ENCODE measurements around the gene SLC35E1.

Gene SLC35E1

DNA sequence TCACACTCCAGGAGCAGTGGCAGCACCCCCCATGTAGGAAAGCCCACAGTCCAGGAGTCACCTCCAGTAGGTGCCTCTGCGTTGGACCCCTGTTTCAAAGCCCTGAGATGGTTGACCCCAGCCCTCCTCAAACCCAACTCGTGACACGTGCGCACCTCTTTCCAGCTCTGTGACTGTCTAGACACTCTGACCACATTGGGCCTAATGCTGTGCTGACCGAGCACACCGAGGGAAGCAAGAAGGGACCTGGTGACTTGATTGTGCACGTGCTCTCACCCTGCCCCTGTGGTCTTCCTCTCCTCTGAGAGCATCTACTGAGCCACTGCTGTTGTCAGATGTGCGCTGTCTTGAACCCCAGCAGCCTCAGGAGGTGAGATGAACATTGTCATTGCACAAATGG, 22.9 kb upstream of the SLC35E1 start:
- DNase-seq, result no peak

DNA sequence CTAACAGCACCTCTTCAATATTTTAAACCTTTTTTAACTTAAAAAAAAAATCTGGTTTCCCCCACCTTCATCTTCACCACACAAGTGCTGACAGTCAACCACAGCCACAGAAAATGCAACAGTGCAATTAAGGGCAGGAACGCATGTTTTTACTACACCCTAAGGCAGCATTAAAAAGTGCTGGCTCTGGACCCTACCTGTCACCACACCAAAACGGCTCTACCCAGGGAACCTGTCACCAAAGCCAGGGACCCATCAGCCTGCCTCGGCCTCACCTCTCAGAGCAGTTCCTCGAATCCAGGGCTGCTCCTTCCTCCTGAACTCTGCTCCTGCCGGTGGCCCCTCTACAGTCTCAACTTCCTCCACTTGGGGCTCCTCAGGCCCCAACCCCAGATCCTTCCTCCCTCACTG, 22.5 kb upstream of the SLC35E1 start:
- DNase-seq, result no peak

- no peak for DNase-seq
These were observed 21.9 kb upstream of the SLC35E1 start for GRCh38 chr19:16594131-16594586.

- no peak for DNase-seq
These were observed 21.0 kb upstream of the SLC35E1 start for GRCh38 chr19:16593181-16593580.

DNA sequence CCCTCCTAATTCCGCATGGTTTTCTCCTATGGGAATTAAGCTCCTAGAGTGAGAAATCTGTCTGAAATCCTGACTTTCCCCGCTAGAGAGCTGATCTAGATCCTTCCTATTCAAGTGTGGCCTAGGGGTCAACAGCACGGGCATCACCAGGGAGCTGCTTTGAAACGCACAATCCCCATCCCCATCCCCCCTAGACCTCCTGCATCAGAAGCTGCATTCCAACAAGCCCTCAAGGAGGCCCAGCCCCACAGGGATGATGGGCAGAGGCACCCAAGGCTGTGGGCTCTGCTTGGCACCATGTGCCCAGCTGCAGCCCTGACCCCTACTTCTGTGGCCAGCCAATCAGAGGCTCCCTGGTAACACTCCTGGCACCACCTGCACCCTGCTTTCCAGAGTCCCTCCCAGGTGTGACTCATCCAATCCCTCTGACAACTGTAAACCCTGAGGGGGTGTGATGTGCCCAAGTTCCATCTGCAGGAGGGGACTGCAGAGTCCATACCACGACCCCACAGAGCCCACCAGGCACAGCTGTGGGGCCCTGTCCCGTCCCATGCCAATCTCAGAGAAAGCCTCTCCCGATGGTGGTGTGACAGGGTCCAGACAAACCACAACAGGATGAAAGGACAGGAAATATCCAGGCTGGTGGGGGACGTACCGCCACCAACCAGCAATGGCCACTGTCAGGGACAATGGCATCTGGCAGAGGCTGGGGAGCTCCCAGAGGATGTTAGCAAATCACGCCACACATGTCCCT, 19.8 kb upstream of the SLC35E1 start:
- no peak for DNase-seq

DNA sequence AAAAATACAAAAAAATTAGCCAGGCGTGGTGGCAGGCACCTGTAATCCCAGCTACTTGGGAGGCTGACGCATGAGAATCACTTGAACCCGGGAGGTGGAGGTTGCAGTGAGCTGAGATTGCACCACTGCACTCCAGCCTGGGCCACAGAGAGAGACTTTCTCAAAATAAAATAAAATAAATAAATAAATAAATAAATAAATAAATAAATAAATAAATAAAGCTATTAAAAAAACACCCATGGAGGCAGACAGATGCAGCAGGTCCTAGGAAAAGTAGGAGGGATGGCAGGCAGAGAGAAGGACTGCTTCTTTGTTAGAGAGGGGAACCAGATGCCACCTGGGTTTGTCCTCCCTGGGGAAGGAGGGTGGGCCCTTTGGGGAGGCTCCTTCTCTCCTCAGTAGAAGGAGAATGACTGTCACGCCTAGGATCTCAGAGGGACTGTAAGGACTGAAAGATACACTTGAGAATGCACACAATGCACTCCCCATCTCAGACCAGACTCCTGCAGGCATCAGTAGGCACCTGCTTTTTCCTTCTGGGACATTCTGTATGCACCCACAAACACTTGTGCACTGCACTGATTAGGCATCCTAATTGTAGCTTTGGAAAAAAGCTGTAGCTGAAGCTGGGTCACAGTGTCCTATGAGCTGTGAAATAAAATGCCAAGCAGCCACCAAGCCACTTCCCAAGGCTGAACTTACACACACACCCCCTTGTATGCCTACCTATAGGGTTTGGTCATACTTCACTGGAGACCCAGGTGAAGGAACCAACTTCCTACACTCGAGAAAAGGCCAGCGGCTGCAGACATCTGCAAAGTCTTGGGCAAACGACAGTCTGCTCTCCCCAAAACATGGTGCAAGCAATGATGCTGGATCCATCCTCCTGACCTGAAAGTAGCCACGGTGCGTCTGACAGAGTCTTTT, 18.9 kb upstream of the SLC35E1 start:
- DNase-seq, result no peak

- no peak for DNase-seq
These were observed 17.7 kb upstream of the SLC35E1 start for GRCh38 chr19:16589917-16590316.

DNA sequence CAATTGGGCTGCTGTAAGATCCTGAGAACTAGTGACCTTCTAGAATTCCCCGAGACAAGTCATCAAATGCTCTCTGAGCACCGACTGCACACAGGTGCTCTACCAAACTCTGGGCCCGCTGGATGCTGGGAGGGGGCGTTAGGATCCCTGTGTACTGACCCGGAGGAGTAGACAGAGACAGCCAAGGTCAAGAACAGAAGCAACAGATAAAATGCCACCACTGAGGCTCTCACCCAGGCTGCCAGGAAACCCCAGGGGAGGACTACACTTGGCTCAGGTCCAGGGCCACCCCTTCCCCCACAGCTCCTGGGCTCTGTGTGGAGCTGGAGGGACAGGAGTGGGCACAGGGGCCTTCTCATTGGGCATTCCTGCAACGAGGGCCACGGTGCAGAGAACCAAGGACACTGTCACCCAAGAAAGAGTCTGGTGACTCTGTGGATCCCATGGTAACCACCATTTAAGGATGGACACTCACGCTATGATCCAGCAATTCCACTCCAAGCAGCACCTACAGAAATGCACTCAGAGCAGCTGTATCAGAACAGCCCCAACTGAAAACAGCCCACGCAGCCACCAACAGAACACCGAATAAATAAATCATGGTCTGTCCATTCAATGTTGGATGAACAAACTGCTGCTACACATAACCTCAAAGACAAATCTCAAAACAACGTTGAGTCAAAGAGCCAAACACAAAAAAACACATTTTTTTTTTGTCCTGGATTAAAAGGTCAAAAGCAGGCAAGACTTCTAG, 16.8 kb upstream of the SLC35E1 start:
- no peak for DNase-seq

DNA sequence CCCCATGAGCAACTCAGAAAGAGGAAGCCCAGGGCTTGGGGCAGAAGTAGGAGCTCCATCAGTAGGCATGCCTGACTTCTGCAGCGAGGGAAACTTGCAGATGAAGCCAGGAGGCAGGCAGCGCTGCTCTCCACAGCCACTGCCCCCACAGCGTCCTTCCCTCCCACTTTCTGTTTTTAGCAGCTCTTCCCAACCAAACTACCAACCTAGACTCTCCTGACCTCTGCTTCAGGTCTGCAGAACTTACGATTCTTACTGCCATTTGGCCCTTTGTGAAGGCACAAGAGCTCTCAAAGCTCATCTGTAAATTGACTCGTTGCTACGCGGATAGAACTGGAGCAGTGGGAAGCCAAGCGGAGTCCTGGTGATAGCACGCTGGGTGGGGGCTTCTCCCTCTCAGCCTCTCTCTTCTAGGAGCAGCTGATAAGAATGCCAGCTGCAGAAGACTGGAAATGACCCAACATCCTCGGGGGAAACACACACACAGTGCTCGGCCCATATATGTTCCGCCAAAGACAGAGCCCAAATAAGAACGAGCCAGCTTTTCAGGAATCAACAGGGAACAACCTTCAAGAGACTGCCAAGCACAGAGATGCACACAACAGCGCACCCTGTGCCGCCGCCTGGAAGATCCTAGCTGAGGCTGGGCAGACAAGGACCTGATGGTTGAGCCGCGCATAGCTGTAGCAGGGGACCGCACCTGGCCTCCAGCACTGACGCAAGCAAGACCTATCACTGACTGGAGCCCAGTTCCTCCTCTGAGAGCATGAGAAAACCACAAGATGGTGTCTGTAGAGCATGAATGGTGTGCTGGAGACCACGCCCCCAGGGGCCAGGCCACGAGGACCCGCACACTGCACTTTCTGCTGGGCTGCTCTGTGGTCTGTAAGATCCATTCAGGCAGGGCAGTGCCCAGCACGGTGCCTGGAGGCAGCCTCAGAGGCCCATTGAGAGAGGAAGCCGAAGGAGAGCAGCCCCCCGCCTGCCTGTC, 15.9 kb upstream of the SLC35E1 start:
- no peak for DNase-seq

- peak; percentile 62 for DNase-seq
These were observed 15.0 kb upstream of the SLC35E1 start for GRCh38 chr19:16586991-16587832.

DNA sequence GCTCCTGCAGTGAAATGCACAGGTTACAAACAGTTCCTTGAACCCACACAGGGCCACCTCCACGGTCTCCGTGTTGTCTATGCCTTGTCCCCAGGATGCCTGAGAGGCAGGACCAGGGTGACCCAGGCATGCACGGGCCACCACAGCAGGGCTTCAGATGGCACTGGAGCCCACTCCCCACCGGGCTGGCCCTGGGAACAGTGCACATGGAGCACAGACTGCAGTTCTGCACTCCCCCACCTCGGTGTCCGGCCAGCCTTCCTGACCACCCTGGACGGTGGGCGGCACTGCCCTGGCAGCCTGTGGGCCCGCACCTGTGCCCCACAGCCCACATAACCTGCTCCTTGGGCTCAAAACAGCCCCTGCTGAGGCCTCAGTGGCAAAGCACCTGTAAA, 14.3 kb upstream of the SLC35E1 start:
- DNase-seq, result no peak

DNA sequence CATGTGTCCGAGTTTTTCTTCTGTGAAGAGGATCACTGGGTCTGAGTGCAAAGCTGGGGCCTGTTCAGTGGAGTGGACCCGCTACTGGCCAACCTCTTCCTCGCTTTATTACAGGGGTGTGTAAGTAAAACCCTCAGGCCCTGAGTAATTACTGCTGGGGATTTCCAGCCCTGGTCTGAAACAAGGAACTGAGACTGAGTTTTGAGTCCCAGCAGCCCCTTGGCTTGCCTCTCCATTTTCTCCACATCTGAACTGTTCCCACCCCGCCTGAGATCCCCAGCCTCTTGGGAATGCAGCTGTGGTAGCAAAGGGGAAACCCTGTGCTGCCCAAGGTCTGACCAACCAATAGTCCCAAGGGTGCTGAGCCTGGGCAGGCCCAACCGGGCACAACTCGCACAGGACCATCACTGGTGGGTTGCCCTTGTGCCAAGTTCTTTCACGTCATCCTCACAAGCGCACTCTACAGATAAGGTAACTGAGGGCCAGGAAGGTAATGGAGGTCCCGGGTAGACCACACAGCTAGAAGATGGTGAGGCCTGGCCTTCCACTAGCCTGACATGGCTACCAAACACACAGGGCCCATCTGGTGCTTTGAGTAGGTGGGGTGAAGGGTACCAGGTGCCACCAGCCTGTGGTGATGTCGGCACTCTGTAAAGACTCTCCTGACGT, 13.7 kb upstream of the SLC35E1 start:
- DNase-seq, result no peak

DNA sequence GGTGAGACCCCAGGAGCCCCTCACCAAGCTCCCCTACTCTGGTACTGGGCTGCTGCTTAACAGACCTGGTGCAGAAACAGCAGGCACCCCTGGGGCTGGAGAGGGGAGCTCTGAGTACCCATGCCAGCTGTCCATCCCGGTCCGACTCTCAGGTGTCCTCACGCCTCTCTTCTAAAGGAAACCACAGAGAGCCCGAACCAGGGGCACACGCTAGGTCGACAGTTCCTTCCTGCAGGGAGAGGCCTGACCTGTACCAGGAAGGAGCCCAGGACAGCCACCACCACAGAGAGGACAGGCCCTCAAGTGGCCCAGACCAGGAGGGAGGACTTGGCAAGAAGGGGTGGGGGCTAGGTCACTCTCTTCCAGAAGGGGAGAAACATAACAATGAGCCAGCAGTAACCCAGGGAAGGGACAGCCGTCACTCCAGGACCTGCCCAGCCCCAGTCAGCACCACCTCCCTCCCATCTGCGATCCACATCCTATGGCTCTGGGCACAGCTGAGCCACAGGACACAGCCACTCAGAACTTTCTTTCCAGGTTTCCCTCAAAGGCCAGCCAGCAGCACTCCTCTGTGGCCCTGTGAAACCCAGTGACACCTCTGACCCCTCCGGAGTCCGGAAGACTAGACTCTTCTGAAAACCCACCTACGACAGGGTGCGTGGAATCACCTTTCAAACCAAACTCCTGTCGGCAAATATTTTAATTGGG, 13.0 kb upstream of the SLC35E1 start:
- no peak for DNase-seq

GRCh38 chr19:16584248-16585093, 12.3 kb upstream of the SLC35E1 start:
- DNase-seq, result peak; percentile 71

DNA sequence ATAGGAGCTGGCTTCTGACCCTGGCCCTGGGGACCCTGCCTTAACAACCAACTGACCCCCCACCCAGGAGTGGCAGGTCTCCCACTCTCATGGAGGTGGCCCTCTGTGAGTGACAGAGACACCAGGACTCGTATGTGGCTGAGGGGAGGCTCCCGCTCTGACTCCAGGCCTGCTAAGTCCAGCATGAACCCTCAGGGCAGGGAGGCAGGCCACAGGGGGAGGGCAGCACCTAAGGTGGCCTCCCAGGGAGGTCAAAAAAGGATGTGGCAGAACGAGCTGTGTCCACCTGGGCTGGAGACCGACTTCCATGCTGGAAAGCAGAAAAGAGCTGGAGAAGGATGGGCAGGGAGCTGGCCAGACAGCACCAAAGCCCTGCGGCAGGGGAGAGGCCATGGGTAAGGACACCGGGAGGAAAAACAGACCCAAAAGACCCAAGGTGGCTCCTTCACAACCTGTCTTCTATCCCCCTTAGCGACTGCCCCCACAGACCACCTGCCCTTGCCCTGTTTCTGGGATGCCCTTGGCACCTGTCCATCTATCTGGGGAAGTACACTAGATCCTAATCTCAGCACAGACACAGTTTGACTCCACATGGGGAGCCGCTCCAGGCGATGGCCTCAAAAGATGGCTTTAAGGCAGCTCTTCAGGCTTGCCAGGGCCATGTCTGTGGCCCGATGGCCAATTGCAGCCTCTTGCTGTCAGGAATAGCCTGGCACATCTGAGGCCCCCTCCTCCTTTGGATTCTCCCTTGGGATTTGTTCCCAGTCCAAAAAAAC, 10.5 kb upstream of the SLC35E1 start:
- no peak for DNase-seq

- DNase-seq, result no peak
These were observed 9.7 kb upstream of the SLC35E1 start for GRCh38 chr19:16581971-16582343.

- no peak for DNase-seq
These were observed 9.1 kb upstream of the SLC35E1 start for GRCh38 chr19:16581145-16581970.

All from fibroblast of upper back skin (primary cell).